Trophoblast cell (in vitro differentiated cells and primary cell): ENCODE data around the gene SERINC4. TPM values are rescaled to one million over a fixed set of nuclear protein-coding genes. Genes with fewer than 3 reads are reported as not detected.
"Not testable (repeated sequence)": the region's sequence is repeated elsewhere in the genome, so short reads cannot be mapped to it uniquely, and the experiment has no call there.

ENCODE experiments used
- DNase-seq, 2 donors: peaks; one replicate each; pipeline ENCODE4 v3.0.0-alpha.2; 2016
- H2AFZ ChIP-seq: 2 replicates; pipeline ENCODE4 v1.6.1; 2013; ENCODE audit warnings: low read length, moderate library complexity, mild to moderate bottlenecking; ENCODE audit not compliant: insufficient read depth, poor library complexity
- H2AK5ac ChIP-seq: 2 replicates; pipeline ENCODE4 v1.6.1; 2013; ENCODE audit warnings: mild to moderate bottlenecking, low read length
- H2BK120ac ChIP-seq: 2 replicates; pipeline ENCODE4 v1.6.1; 2013; ENCODE audit warnings: low read length, mild to moderate bottlenecking, moderate library complexity; ENCODE audit not compliant: insufficient read depth, poor library complexity
- H2BK12ac ChIP-seq: 2 replicates; pipeline ENCODE4 v1.6.1; 2013; ENCODE audit warnings: mild to moderate bottlenecking, low read length, moderate library complexity
- H2BK5ac ChIP-seq: 2 replicates; pipeline ENCODE4 v1.6.1; 2013; ENCODE audit warnings: low read length, low read depth, moderate library complexity, mild to moderate bottlenecking; ENCODE audit not compliant: poor library complexity
- H3K14ac ChIP-seq: 2 replicates; pipeline ENCODE4 v1.6.1; 2013; ENCODE audit warnings: mild to moderate bottlenecking, low read length
- H3K18ac ChIP-seq: 2 replicates; pipeline ENCODE4 v1.6.1; 2013; ENCODE audit warnings: mild to moderate bottlenecking, low read length
- H3K23ac ChIP-seq: 2 replicates; pipeline ENCODE4 v1.6.1; 2013; ENCODE audit warnings: low read length
- H3K27ac ChIP-seq: 2 replicates; pipeline ENCODE4 v1.5.1; 2013; ENCODE audit warnings: low read depth, mild to moderate bottlenecking, inconsistent platforms, low read length, moderate library complexity
- H3K27me3 ChIP-seq: 2 replicates; pipeline ENCODE4 v1.6.1; 2013; ENCODE audit warnings: inconsistent platforms, mild to moderate bottlenecking, low read length, moderate library complexity; ENCODE audit not compliant: insufficient read depth
- H3K36me3 ChIP-seq, 2 experiments: 1 replicate in 1 of 2; 2 replicates in 1 of 2; pipeline ENCODE4 v1.6.1; 2013; ENCODE audit warnings: low read length in 2 of 2, mild to moderate bottlenecking in 2 of 2, moderate library complexity in 1 of 2; ENCODE audit not compliant: insufficient read depth in 2 of 2, control insufficient read depth in 1 of 2
- H3K4ac ChIP-seq: 2 replicates; pipeline ENCODE4 v1.6.1; 2013; ENCODE audit warnings: low read depth, mild to moderate bottlenecking, low read length, moderate library complexity
- H3K4me1 ChIP-seq, 2 experiments: 1 replicate in 1 of 2; 2 replicates in 1 of 2; pipeline ENCODE4 v1.6.1; 2013; ENCODE audit warnings: low read length in 2 of 2, mild to moderate bottlenecking in 2 of 2, moderate library complexity in 1 of 2; ENCODE audit not compliant: insufficient read depth in 2 of 2, control insufficient read depth in 1 of 2
- H3K4me2 ChIP-seq: 2 replicates; pipeline ENCODE4 v1.6.1; 2013; ENCODE audit warnings: inconsistent platforms, mild to moderate bottlenecking, low read length, moderate library complexity
- H3K4me3 ChIP-seq: 2 replicates; pipeline ENCODE4 v1.5.1; 2013; ENCODE audit warnings: mild to moderate bottlenecking, low read depth, low read length, inconsistent platforms
- H3K79me1 ChIP-seq: one replicate; pipeline ENCODE4 v1.6.1; 2013; ENCODE audit warnings: low read length
- H3K79me2 ChIP-seq: 2 replicates; pipeline ENCODE4 v1.6.1; 2013; ENCODE audit warnings: low read length, mild to moderate bottlenecking; ENCODE audit not compliant: control insufficient read depth, insufficient read depth, poor library complexity
- H3K9ac ChIP-seq: 2 replicates; pipeline ENCODE4 v1.6.1; 2013; ENCODE audit warnings: mild to moderate bottlenecking, low read length
- H3K9me3 ChIP-seq: 2 replicates; pipeline ENCODE4 v1.6.1; 2013; ENCODE audit warnings: low read depth, mild to moderate bottlenecking, control low read depth, inconsistent platforms, low read length; ENCODE audit not compliant: insufficient read depth
- H4K12ac ChIP-seq: 2 replicates; pipeline ENCODE4 v1.6.1; 2013; ENCODE audit warnings: low read depth, mild to moderate bottlenecking, low read length, moderate library complexity
- H4K8ac ChIP-seq: 2 replicates; pipeline ENCODE4 v1.6.1; 2013; ENCODE audit warnings: low read depth, mild to moderate bottlenecking, low read length, moderate library complexity
- H4K91ac ChIP-seq: one replicate; pipeline ENCODE4 v1.6.1; 2013; ENCODE audit warnings: low read depth, mild to moderate bottlenecking, low read length, moderate library complexity
- WGBS: extraction: QIAGEN DNeasy Blood & Tissue Kit; methylation state at CpG from one replicate; pipeline ENCODE4 v1.1.7; 2013; ENCODE audit warnings: missing lambda C conversion rate; ENCODE audit not compliant: insufficient read length, insufficient coverage; ENCODE audit errors: extremely low coverage; 5-methylcytosine and 5-hydroxymethylcytosine counted together
- polyA plus RNA-seq: library from polyadenylated mRNA; stranded (reverse); fragments of 200-250 nt; gene quantifications from 2 replicates; pipeline ENCODE4 v1.2.3, GENCODE V29; 2013

Gene SERINC4
- polyA plus RNA-seq = 0.05 and 0.06 TPM in 2 replicates

GRCh38 chr15:43799945-43800285 is at the start of gene SERINC4:
TSS of gene SERINC4 (minus strand) at chr15:43800220. CDS start at chr15:43799986, 234 bp downstream.
- peak within 1 kb of the TSS; percentile 38 for H3K4ac ChIP-seq
- H2AFZ ChIP-seq = peak within 1 kb of the TSS; percentile 50
- peak within 1 kb of the TSS; percentile 48 for H2BK5ac ChIP-seq
- H4K91ac ChIP-seq = peak within 1 kb of the TSS; percentile 73
- no CpG with 5 or more reads among the region's 8 CpGs for WGBS
- no peak within 1 kb of the TSS for H3K23ac ChIP-seq
- H3K79me2 ChIP-seq = peaks cover 3% of the 10 kb centered on the region
- peak within 1 kb of the TSS; percentile 71 for H3K4me2 ChIP-seq
- peak within 1 kb of the TSS; percentile 31 for H3K27ac ChIP-seq
- peaks cover 6 to 15% of the 10 kb centered on the region in 2 experiments for H3K4me1 ChIP-seq
- peak within 1 kb of the TSS; percentile 80 for H3K9ac ChIP-seq
- peaks cover 2% of the 10 kb centered on the region for H3K9me3 ChIP-seq
- H3K79me1 ChIP-seq = peaks cover 8% of the 10 kb centered on the region
- no peak for DNase-seq
- peaks cover 26 to 47% of the 10 kb centered on the region in 2 experiments for H3K36me3 ChIP-seq
- peak within 1 kb of the TSS; percentile 1 for H2BK120ac ChIP-seq
- H2BK12ac ChIP-seq = peak within 1 kb of the TSS; percentile 32
- peak within 1 kb of the TSS; percentile 44 for H3K18ac ChIP-seq
- peak within 1 kb of the TSS; percentile 88 for H4K12ac ChIP-seq
- H3K27me3 ChIP-seq = no peaks in the 10 kb centered on the region
- H3K4me3 ChIP-seq = peak within 1 kb of the TSS; percentile 91
- peak within 1 kb of the TSS; percentile 40 for H2AK5ac ChIP-seq
- H3K14ac ChIP-seq = peak within 1 kb of the TSS; percentile 70
- H4K8ac ChIP-seq = peak within 1 kb of the TSS; percentile 69

GRCh38 chr15:43845421-43845820 is 45.4 kb upstream of the SERINC4 start:
- H2BK5ac ChIP-seq = no peak overlapping the region
- H3K4me2 ChIP-seq = no peak overlapping the region
- H3K4me3 ChIP-seq = no peak overlapping the region
- H3K14ac ChIP-seq = no peak overlapping the region
- H3K79me2 ChIP-seq = no peaks in the 10 kb centered on the region
- no peak overlapping the region for H4K8ac ChIP-seq
- no peaks in the 10 kb centered on the region for H3K27me3 ChIP-seq
- H3K79me1 ChIP-seq = no peaks in the 10 kb centered on the region
- no peak overlapping the region for H3K23ac ChIP-seq
- no peak overlapping the region for H3K4ac ChIP-seq
- no peak overlapping the region for H2BK120ac ChIP-seq
- no peak overlapping the region for H3K9ac ChIP-seq
- no peak overlapping the region for H4K91ac ChIP-seq
- H3K36me3 ChIP-seq = peaks cover 3 to 12% of the 10 kb centered on the region in 2 experiments
- no peak overlapping the region for H3K27ac ChIP-seq
- no peak overlapping the region for H3K18ac ChIP-seq
- no peaks in the 10 kb centered on the region for H3K9me3 ChIP-seq
- no peak overlapping the region for H4K12ac ChIP-seq
- H2AK5ac ChIP-seq = no peak overlapping the region
- H3K4me1 ChIP-seq = no peaks in the 10 kb centered on the region
- H2BK12ac ChIP-seq = no peak overlapping the region
- no peak for DNase-seq
- H2AFZ ChIP-seq = no peak overlapping the region

- not testable (repeated sequence) for H2AFZ ChIP-seq, H3K23ac ChIP-seq, H4K91ac ChIP-seq, H3K9me3 ChIP-seq, H4K12ac ChIP-seq, H3K14ac ChIP-seq, H2BK12ac ChIP-seq, H3K4ac ChIP-seq, H3K27me3 ChIP-seq, H3K27ac ChIP-seq, H3K79me2 ChIP-seq, DNase-seq, H2BK5ac ChIP-seq, H4K8ac ChIP-seq, H3K79me1 ChIP-seq, H3K18ac ChIP-seq, H3K4me1 ChIP-seq, H3K4me3 ChIP-seq, H3K36me3 ChIP-seq, H3K9ac ChIP-seq, H2AK5ac ChIP-seq, H2BK120ac ChIP-seq, H3K4me2 ChIP-seq
- WGBS = no CpG with 5 or more reads among the region's 6 CpGs
Measured at GRCh38 chr15:43832485-43832884, 32.5 kb upstream of the SERINC4 start.

GRCh38 chr15:43831519-43832052 is 31.6 kb upstream of the SERINC4 start:
- not testable (repeated sequence) for H2AK5ac ChIP-seq, H3K4me2 ChIP-seq, H3K14ac ChIP-seq, H3K9me3 ChIP-seq, H3K18ac ChIP-seq, H3K36me3 ChIP-seq, H3K23ac ChIP-seq, H2BK5ac ChIP-seq, H3K79me2 ChIP-seq, H3K79me1 ChIP-seq, H4K8ac ChIP-seq, H4K12ac ChIP-seq, H2AFZ ChIP-seq, H3K27ac ChIP-seq, H3K4me1 ChIP-seq, H3K9ac ChIP-seq, H3K4ac ChIP-seq, H2BK12ac ChIP-seq, H3K4me3 ChIP-seq, H2BK120ac ChIP-seq, H3K27me3 ChIP-seq, H4K91ac ChIP-seq
- DNase-seq = peak in 1 of 2 donors; percentile 59
- no CpG with 5 or more reads among the region's 14 CpGs for whole genome bisulfite sequencing
